ENCODE measurements around the gene FOXJ1.

FOXJ1 gene

GRCh38 chr17:76089680-76090516 lies 51.1 kb downstream of the FOXJ1 start:
- no peak for DNase-seq

GRCh38 chr17:76088868-76089576 lies 52.0 kb downstream of the FOXJ1 start:
- no peak for DNase-seq

DNA sequence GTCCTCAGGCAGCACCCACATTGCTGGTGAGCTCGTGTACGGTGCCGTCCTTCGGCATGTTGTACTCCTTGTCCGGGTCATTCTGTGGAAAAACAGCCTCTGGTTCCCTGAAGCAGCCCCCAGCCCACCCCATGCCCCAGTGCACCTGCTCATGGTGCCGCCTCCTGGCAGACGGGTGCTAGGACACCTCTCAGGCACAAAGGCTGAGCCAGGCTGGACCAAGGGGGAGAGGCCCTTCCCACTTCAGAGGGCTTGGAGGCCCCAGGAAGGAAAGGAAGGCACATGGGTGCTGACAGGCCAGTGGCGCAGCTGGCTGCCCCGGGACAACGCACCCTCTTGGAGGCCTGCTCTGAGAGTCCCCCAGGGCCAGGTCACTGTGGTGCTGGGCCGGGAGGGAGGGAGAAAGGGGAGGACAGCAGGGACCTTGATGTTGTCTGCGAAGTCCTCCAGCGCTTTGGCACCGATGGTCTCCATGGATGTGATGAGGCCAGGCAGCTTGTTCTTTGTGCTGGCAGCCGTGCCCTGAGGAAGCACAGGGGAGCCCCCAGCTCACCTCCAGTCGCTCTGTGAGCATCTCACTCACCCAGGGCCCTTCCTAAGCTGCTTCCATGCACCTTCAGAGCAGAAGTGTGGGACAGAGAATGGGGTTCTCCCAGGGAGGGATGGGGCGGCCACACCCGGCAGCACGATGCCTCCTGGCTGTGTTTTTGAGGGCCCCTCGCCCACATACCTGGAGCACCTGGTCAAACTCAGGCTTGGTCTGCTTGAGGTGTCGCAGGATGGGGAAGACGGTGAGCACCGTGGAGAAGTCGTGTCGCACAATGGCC lies 52.8 kb downstream of the FOXJ1 start:
- DNase-seq, result no peak

DNA sequence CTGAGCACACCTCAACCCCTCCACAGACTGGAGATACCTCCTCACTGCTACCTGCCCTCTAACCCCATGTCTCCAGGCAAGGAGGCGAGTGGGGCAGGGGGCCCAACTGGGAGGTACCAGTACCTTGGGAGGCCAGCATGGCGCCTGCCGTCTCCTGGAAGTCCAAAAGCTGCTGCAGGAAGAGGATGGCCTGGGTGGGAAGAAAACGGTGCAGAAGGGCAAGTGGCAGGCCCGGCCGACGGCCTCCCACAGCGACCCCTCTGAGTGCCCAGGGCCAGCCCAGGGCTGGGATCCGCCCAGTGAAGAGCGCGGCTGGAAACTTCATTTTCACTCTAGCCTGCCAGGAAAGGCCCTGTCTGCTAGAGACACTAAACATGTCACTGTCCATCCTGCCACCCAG lies 53.5 kb downstream of the FOXJ1 start:
- no peak for DNase-seq

DNA sequence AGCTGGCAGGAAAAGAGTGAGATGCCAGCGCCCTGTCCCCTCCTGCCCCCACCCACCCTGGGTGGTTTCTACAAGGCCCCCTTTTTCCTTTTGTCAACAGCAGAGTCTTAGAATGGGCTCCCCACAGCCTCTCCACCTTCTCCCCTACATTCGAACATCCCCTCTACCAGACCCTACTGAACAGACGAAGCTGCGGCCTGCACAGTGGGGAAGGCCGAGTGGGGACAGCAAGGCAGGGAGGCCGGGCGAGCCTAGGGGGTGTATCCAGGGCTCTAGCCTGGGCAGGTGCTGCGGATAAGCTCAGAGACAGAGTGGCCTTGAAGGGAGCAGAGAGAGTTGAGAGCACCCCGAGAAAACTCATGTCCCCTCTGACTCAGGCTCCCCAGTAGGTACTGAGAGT lies 54.7 kb downstream of the FOXJ1 start:
- no peak for DNase-seq

Data from NCI-H1048 (cell line).